ENCODE data around the gene ASAP2.

ASAP2 gene

GRCh38 chr2:9251154-9252001, 44.8 kb downstream of the ASAP2 start:
- Histone ChIP-seq H2AFZ (ENCODE audit: low read depth) (no peak overlapping the region), H3K4me1 (ENCODE audit: low read depth, poor library complexity, severe bottlenecking) (no peaks in the 10 kb centered on the region), H3K4me2 (no peak overlapping the region), H3K36me3 (ENCODE audit: insufficient read depth) (no peaks in the 10 kb centered on the region), H3K4me3 (IDR thresholded peaks at IDR 0.05; ENCODE audit: insufficient read depth, low read depth, low read length) (no peak overlapping the region), H3K27me3 (ENCODE audit: insufficient read depth, low read depth) (no peaks in the 10 kb centered on the region), H3K27ac (no peak overlapping the region), H3K79me2 (ENCODE audit: insufficient read depth, low read depth) (no peaks in the 10 kb centered on the region), H3K9ac (no peak overlapping the region), H4K20me1 (ENCODE audit: insufficient read depth) (no peaks in the 10 kb centered on the region)
- no peak for TF ChIP-seq CTCF (conservative IDR thresholded peaks at IDR 0.05; ENCODE audit: low read depth, low read length)

- H3K36me3 ChIP-seq (ENCODE audit: insufficient read depth), result no peaks in the 10 kb centered on the region
- H3K4me1 ChIP-seq (ENCODE audit: low read depth, poor library complexity, severe bottlenecking), result no peaks in the 10 kb centered on the region
Measured at GRCh38 chr2:9252002-9252357, 45.4 kb downstream of the ASAP2 start.

GRCh38 chr2:9255416-9255815, 48.8 kb downstream of the ASAP2 start:
- Histone ChIP-seq H3K27me3 (ENCODE audit: insufficient read depth, low read depth) (no peaks in the 10 kb centered on the region), H3K4me3 (IDR thresholded peaks at IDR 0.05; ENCODE audit: insufficient read depth, low read depth, low read length) (no peak overlapping the region), H2AFZ (ENCODE audit: low read depth) (no peak overlapping the region), H3K9ac (no peak overlapping the region), H4K20me1 (ENCODE audit: insufficient read depth) (no peaks in the 10 kb centered on the region), H3K4me2 (no peak overlapping the region), H3K79me2 (ENCODE audit: insufficient read depth, low read depth) (no peaks in the 10 kb centered on the region), H3K36me3 (ENCODE audit: insufficient read depth) (no peaks in the 10 kb centered on the region), H3K27ac (no peak overlapping the region), H3K4me1 (ENCODE audit: low read depth, poor library complexity, severe bottlenecking) (no peaks in the 10 kb centered on the region)
- no peak for TF ChIP-seq CTCF (conservative IDR thresholded peaks at IDR 0.05; ENCODE audit: low read depth, low read length)

More at GRCh38 chr2:9252002-9252357, 45.4 kb downstream of the ASAP2 start:
- H3K79me2 ChIP-seq (ENCODE audit: insufficient read depth, low read depth), result no peaks in the 10 kb centered on the region
- H3K4me3 ChIP-seq (IDR thresholded peaks at IDR 0.05; ENCODE audit: insufficient read depth, low read depth, low read length), result no peak overlapping the region
- no peak overlapping the region for H3K9ac ChIP-seq
- H3K27me3 ChIP-seq (ENCODE audit: insufficient read depth, low read depth), result no peaks in the 10 kb centered on the region
- H3K27ac ChIP-seq, result no peak overlapping the region
- no peak overlapping the region for H3K4me2 ChIP-seq
- no peaks in the 10 kb centered on the region for H4K20me1 ChIP-seq (ENCODE audit: insufficient read depth)
- TF ChIP-seq CTCF (conservative IDR thresholded peaks at IDR 0.05; ENCODE audit: low read depth, low read length), result no peak
- no peak overlapping the region for H2AFZ ChIP-seq (ENCODE audit: low read depth)

- Histone ChIP-seq H3K4me3 (IDR thresholded peaks at IDR 0.05; ENCODE audit: insufficient read depth, low read depth, low read length) (no peak overlapping the region), H3K4me2 (no peak overlapping the region), H3K79me2 (ENCODE audit: insufficient read depth, low read depth) (no peaks in the 10 kb centered on the region), H3K27me3 (ENCODE audit: insufficient read depth, low read depth) (no peaks in the 10 kb centered on the region), H3K4me1 (ENCODE audit: low read depth, poor library complexity, severe bottlenecking) (no peaks in the 10 kb centered on the region), H4K20me1 (ENCODE audit: insufficient read depth) (no peaks in the 10 kb centered on the region), H3K27ac (no peak overlapping the region), H3K9ac (no peak overlapping the region), H3K36me3 (ENCODE audit: insufficient read depth) (no peaks in the 10 kb centered on the region), H2AFZ (ENCODE audit: low read depth) (no peak overlapping the region)
- TF ChIP-seq CTCF (conservative IDR thresholded peaks at IDR 0.05; ENCODE audit: low read depth, low read length), result no peak
Measured at GRCh38 chr2:9256147-9256546, 49.5 kb downstream of the ASAP2 start.

Data from KMS-11 (cell line).